ACHN (cell line): ENCODE measurements around the gene NXPH1.

Source experiments
- DNase-seq: peaks from one replicate; pipeline ENCODE4 v3.0.0-alpha.2; 2015
- in situ Hi-C: cut with HindIII; loops from 2 replicates; pipeline ENCODE4 v1.10.0; 2017; ENCODE audit warnings: low sequenced_read_pairs, low pct_ligation_motif_present, low pct_unique_long_range_greater_than_20kb

Gene NXPH1

DNA sequence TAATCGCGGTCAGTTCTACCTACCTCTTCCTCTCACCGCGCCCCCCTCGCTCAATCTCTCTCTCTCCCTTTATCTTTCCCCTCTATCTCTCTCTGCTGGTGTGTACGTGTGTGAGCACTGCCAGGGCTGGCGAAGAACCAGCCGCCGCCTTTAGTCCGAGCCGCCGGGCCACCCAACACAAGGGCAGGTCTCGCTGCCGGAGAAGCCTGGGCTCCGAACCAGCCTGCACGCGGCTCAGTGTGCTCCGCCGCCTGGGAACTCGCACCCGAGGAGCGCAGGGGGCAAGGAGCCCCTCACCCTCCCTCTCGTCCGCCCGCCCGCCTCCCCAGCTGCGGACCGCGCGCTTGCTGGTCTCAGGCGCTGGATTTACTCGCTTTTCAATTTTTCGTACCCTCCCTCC, 1.7 kb downstream of the NXPH1 start:
- no peak for DNase-seq
- in situ Hi-C loops, result no loop called here

DNA sequence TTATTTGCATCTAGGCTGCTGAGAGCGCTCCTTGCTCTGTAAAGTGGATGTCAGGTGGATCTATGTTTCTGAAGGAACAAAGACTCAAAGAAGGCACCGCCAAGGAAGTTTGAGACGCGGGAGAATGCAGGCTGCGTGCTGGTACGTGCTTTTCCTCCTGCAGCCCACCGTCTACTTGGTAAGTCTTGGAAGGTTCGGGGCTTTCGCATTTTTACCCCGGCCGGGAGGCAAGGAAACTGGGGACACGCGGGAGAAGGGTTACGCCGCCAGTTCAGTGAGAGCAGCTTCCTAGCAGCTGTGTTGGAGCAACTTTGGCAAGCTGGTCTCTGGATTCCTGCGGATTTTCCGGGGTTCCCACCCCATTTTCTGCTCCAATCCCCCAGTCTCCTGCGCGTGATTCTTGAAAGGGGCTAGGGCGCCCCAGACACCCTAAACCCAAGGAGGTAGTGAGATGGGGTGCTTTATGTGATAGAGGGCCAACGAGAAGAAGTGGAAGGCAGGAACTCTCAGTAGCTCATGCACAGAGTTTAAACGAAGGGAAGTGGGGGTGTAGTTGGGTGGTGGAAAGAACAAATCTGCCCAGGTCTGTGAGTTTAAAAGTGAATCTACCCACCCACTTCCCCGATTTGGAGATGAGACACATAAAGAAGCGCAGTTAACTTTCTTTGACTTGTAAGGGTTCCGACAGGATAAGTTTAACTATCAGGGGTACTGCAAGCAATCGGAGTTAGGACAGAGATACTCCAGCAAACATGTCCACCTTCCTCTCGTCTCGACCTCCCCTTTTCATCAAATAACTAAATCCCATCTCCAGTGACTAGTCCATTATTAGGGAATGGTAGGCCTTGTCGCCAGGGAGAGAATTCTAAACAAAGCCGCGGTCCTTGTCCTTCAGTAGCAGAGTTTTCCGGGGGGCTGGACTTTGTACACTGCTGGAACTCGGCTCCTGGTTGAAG, 2.5 kb downstream of the NXPH1 start:
- no peak for DNase-seq
- in situ Hi-C loops, result no loop called here

DNA sequence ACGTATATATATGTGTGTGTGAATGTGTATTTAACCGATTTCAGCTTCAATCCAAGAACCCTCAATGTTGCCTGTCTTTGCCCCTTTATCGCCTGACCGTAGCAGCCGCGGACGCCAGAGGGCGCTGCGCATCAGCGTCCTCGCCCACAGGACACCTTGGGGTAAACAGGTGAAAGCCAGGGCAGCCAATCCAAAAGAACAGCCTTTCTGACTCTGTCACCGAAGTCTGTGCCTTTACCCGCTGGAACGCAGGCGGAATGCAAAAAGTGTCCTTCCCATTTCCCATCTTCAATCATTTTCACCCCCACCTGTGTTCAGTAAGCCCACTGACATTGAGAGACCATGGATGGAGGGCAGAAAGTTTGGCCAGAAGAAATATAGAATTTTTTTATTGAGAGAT, 3.6 kb downstream of the NXPH1 start:
- in situ Hi-C loops, result no loop called here
- DNase-seq, result peak; percentile 54

- in situ Hi-C loops, result no loop called here
- no peak for DNase-seq
These were observed 4.2 kb downstream of the NXPH1 start for GRCh38 chr7:8437606-8438005.

- in situ Hi-C loops, result no loop called here
These were observed 7.3 kb downstream of the NXPH1 start for GRCh38 chr7:8440670-8441069.

DNA sequence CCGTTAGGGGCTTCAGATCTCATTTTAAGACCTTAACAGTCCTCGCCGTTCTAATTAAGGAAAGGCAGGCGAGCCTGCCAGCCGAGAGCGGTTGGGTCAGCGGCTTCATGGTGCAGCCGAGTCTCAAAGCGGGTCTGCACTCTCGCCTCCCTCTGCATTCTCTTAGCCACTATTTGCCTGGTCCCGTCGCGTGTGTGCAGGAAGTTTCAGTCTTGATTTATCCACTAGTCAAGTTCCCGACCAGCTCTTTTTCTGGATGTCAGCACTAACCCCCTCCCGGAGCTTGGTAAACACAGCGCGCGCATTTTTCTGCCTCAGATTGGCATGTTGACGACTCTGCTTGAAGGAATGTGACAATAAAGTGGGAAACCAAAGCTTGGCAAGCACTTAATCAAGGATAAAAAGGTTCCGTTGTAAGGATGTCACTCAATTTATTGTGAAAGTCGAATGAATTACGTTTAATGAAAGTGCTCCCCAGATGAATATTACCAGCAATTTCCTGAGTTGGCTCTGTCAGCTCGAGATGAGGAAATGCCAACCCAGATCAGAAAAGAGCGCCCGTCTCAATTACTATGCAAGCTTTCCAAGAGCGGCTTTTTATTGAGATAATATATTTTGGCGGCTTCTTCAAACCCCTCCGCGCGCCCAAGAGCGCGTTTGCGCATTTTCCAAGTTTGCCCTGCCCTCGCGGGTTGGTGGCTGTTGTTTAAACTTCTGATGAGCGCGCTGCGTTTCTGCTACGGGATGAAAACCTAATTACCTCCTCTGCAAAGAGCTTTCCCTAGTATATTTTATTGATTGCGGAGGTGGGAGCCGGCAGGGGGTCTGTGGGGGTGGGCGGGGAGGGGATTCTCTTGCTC, 7.9 kb downstream of the NXPH1 start:
- in situ Hi-C loops, result no loop called here
- no peak for DNase-seq

More at GRCh38 chr7:8440670-8441069, 7.3 kb downstream of the NXPH1 start:
- no peak for DNase-seq

- in situ Hi-C loops, result no loop called here
- no peak for DNase-seq
These were observed 8.8 kb downstream of the NXPH1 start for GRCh38 chr7:8442051-8442813.

DNA sequence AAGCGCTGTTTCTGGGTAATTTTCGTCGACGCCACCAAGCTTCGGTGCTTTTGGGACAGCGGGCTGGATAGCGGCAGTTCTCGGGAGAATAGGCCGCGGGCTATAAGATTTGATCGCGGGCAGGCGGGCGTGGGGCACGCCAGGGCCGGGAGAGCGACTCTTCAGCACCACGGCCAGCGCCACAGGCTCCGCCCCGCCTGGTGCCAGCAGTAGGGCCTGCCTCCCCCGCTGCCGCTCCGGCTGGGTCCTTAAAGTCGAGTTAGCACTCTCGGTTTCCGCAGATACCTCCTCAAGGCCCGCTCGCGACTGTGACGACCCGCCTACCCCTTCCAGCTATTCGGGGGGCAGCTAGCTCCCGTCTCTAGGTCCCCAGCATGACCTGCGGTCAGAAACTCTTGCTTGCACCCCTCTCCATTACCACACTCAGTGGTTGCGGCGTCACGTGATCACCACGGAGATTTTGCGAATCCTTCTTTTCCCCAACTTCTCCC, 9.4 kb downstream of the NXPH1 start:
- in situ Hi-C loops, result no loop called here
- DNase-seq, result peak; percentile 15

DNA sequence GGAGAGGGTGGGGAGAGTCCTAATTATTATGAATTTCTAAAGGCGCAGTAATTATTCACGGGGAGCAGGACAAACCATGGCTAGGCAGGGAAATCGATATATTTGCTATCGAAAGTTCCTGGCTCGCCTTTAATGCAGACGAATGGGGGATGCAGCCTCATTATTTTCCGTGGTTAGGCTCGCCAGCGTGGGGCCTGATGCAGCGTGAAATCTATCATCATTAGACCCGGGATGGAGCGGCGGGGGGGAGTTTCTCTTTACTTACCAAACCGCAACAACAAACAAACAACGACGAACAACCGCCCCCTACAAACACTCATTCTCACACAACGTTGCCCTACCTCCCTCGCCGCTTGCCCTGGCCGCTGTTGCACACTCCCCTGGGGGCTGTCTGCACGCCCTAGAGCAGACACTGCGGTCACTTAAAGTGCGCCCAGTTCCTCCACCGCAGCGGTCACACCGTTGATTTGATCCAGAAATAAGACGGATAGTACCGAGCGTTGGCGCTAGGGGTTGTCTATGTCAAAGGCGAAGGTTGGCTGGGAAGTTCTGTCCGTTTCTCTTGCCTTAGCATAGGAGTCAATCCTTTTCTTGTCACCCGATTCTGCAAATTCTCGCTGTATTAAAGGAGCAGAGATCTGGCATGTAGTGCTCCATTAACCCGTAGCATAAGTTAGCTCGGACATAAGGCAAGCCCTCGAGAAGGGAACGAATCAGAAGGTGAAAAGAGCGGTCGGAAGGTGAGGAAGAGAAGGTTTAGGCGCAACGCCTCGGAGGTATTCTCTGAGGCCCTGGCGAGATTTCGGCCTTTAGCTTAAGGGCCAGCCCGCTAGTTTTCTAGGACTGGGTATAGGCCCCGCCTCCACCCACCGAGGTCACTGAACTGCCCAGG, 10.4 kb downstream of the NXPH1 start:
- in situ Hi-C loops, result no loop called here
- no peak for DNase-seq

DNA sequence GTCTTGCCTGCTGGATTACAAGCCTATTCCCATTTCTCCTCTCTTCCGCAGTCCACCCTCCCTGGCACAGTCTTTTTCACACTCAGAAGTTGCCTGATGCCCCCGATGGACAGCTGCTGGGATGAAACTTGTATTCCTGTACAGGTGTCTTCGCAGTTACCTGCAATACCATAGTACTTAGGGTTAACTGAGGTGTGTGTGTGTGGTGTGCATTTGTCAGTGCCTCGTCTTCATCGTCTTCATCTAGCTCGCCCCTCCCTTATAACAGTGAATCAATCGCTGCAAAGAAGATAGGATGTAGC, 11.0 kb downstream of the NXPH1 start:
- no peak for DNase-seq
- in situ Hi-C loops, result no loop called here

DNA sequence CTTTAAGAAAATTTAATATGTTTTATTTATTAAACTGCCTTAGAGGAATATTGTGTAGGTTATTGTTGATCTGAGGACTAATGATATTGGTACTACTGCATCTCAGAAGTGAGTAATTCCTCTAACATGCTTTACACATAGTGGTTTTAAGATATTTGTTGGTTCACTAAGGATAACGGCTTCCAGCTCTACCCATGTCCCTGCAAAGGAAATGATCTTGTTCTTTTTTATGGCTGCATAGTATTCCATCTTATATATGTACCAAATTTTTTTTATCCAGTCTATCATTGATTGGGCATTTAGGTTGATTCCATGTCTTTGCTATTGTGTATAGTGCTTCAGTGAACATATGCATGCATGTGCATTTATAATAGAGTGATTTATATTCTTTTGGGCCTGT, 20.1 kb downstream of the NXPH1 start:
- DNase-seq, result no peak
- in situ Hi-C loops, result no loop called here

- in situ Hi-C loops, result no loop called here
- no peak for DNase-seq
These were observed 22.0 kb downstream of the NXPH1 start for GRCh38 chr7:8455426-8455825.

DNA sequence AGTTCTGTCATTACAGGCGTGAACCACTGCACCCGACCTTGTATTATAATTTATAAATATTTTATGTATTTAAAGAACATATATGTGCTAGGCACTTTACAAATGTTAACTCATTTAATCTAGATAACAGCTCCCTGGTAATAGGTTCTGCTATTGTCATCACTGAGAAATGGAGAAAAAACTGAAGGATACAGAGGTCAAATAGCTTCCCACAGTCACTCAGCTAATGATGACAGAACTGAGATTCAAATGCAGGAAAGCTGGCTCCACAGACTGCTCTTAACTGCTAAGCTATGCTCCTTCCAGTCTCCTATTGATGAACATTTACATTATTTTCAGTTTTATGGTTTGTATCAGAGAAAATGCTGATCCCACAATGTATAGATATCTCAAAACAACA, 28.9 kb downstream of the NXPH1 start:
- in situ Hi-C loops, result no loop called here
- DNase-seq, result no peak

GRCh38 chr7:8465338-8465737, 31.9 kb downstream of the NXPH1 start:
- DNase-seq, result no peak
- in situ Hi-C loops, result no loop called here

GRCh38 chr7:8480527-8480926, 47.1 kb downstream of the NXPH1 start:
- DNase-seq, result no peak
- in situ Hi-C loops, result no loop called here

DNA sequence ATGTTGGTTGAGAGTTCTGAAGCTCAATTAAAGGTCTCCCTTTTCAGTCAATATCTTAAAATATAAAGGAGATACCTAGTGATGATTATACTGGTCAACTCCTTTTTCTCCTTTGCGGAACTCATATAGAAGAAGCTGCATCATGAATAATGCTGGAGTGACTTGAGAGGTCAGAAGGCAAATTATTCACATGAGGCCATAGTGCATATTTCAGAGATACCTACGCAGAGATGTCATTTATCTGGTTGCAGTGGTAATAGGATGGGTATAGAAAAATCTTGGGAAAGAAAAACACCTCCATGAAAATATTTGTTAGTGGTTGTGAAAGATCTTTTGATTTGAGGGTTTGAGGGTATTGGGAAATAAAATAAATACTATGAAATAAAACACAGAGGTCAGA, 47.7 kb downstream of the NXPH1 start:
- in situ Hi-C loops, result no loop called here

GRCh38 chr7:8481752-8482446, 48.5 kb downstream of the NXPH1 start:
- in situ Hi-C loops, result no loop called here
- no peak for DNase-seq

More for the DNA sequence above, 47.7 kb downstream of the NXPH1 start:
- no peak for DNase-seq
